NCI-H2227 treated with DMSO at 0.1 percent for 48 hours (cell line): ENCODE measurements around the gene MKNK1.

Experiments
- DNase-seq: peaks from one replicate; lab custom pipeline; 2025; lab: John Stamatoyannopoulos, UW

MKNK1 gene

GRCh38 chr1:46558141-46558963, 45.7 kb downstream of the MKNK1 start:
- peak; percentile 57 for DNase-seq

DNA sequence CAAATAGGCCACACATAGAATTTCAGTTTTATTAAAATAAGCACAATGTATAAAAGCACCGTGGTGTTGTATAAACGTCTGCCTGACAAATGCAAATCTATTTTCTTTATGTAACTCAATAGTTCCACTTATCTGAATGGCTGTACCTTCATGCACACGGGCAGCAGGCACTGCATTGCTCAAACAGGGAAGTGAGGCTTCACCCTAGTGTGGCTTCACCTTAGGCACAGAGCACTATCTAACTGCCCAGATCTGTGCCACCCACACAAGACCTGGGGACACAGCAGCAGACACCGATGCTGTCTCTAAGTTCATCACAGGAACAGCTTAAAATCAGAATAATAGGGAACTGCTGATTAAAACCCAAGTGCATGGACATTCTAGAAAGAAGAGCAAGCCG, 46.7 kb downstream of the MKNK1 start:
- no peak for DNase-seq

- DNase-seq = no peak
These were observed 47.2 kb downstream of the MKNK1 start for GRCh38 chr1:46556822-46557221.

DNA sequence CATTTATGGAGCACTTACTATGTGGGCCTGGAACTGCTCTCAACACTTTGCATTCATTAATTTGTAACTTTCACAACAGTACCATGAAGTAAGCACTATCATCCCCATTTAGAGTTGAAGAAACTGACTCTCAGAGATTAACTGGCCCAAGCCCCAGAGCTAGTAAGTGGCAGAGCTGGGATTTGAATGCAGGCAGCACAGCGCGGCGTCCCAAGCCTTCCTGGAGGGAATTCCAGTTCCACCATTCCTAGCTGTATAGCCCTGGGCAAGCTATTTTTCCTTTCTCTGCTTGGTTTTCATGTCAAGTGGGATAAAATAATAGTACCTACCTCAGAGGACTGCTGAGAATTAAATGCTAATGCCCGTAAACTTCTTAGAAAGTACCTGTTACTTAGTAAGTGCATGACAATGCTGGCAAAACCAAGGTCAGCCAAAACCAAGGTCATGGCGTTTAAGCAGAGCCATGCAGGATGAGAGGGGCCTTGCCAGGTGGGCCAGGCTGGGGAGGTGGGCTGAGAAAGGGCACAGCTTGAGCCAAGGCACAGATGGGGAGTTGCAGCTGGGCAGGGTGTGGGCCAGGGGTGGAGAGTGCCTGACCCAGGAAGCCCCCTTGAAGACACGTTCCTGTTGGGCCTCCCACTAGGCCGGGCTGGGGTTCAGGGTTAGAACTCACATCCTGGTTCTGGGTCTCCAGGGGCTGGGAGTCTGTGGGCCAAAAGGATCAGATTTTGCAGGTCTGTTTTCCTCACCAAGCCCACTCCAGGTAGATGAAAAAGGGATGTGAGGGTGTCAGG, 48.0 kb downstream of the MKNK1 start:
- DNase-seq = no peak

GRCh38 chr1:46554597-46555381, 49.3 kb downstream of the MKNK1 start:
- DNase-seq = no peak

DNA sequence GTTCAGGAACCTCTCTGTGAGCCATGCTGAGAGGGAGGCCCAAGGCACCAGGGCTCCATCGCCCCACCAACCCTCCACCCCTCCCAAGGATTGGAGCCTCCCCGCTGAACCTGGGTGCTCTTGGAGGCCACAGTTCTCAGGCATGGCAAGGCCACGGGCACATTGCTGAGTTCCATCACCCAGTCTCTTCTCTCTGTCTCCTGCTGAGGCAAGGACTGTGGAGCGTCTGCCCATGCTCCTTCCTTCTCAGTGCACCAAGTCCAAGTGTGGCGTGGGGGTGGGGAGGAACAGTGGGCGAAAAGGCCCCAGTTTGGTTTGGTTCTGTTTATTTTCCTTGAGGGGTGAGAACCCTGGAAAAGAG, 49.9 kb downstream of the MKNK1 start:
- no peak for DNase-seq

DNA sequence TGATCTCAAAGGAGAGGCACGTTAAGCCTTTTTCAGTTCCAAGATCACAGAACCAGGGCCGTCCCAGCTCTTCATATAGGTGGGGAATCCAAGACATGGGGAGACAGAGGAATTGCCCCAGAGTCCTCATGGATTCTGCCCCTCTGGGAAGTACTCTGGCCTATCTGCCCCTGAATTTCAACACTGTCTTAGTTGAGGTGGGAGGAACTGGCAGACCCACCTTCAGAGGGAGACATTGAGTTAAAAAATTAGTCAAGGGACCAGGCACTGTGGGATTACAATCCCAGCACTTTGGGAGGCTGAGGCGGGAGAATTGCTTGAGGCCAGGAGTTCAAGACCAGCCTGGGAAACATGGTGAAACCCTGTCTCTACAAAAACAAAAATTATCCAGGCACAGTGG, 50.6 kb downstream of the MKNK1 start:
- no peak for DNase-seq

GRCh38 chr1:46552357-46553237, 51.5 kb downstream of the MKNK1 start:
- no peak for DNase-seq

DNA sequence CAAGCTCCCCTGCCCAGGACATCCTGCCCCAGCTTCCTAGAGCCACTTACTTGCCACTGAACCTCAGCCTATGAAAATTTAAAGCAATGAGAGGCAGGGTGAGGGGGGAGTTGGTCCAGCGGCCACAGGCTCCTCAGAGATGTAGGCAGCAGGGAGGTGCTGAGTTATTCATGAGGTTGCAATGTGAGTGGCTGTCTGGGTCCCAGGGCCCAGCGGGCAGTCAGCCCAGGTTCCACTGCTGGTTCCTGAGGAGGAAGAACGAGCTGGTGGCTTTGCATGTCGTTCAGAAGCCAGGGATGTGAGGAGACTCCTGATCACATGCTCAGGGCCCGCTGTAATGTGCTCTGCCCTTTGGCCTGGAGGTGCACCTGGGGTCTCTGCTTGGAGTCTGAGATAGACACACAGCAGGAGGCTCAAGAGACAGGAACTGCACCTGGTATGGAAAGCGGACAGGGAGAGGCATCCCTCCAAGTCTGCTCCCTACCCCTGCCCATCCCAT, 52.4 kb downstream of the MKNK1 start, which contains the start of gene KNCN:
TSS of gene KNCN (minus strand) at position 51 of the 499 bp plus-strand sequence. CDS start 432 bp downstream, outside the sequence.
- no peak for DNase-seq

DNA sequence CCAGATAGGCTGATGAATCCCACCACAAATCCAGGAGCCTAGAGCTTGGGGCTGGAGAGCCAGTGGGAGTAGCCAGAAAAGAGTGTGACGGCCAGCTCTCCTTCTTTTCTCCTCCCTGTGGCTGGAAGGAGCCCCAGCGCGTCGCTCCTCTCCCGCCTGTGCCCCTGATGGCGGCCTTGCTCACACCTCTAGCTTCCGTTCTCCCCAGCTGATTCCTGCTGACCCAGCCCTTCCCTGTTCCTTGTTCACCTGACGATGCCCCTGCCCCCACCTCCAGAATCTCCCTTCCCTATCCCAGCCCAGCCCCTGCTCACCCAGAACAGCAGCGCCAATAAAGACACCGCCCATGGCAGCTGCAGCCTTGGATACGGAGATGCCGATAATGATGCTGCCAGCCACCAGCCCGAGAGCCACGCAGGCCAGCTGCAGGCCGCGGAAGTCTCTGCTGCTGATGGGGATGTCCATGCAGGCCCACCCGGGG, 53.3 kb downstream of the MKNK1 start:
- peak; percentile 46 for DNase-seq

- DNase-seq = peak; percentile 86
These were observed 54.1 kb downstream of the MKNK1 start for GRCh38 chr1:46549697-46550681.

GRCh38 chr1:46547481-46548383, 56.3 kb downstream of the MKNK1 start:
- no peak for DNase-seq

GRCh38 chr1:46546210-46546609, 57.9 kb downstream of the MKNK1 start:
- no peak for DNase-seq

DNA sequence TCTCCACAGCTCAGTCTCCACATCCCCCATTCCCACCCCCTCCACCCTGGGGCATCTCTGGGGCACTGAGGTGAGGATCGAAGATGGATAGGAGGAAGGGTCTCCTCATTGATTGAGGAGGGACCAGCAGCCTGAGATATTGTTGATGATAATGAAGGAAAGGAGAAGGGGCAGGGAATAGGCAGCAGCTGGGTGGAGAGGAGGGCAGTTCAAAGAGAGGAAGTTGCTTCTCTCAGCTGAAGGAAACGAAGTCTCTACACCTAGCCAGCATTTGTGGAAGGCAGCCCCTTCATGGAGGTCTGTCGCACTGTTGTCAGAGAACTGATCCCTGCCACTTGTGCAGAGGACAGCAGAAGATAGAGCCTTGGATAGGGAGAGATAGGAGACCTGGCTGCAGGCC, 58.3 kb downstream of the MKNK1 start:
- no peak for DNase-seq

- DNase-seq = no peak
These were observed 59.4 kb downstream of the MKNK1 start for GRCh38 chr1:46544561-46545240.

- DNase-seq = no peak
These were observed 60.1 kb downstream of the MKNK1 start for GRCh38 chr1:46543761-46544560.

DNA sequence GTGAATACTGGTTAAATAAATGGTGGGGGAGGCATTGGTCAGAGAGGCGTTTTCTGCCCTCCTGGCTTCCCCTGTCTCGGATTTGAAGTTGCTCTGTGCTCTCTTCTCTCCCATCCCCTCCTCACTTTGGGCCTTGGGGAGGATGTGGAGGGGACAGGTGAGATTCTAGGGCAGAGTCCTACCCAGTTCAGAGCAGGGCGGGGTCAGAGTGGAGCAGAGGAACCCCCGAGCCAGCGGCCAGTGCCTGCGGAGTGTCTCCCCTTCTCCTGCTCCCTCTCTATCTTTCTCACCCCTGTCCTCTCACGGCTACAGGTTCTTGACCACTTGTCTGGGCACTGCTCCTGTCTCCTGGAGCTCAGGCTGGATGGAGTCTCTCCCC, 60.7 kb downstream of the MKNK1 start:
- no peak for DNase-seq
